HepG2 (cell line): ENCODE data around the gene AGTPBP1. TPM values are rescaled to one million over a fixed set of nuclear protein-coding genes. Genes with fewer than 3 reads are reported as not detected.

Source experiments
- DMAP1 ChIP-seq: IDR thresholded peaks from 2 replicates; pipeline ENCODE4 v1.6.1; 2016
- ELF4 ChIP-seq: sonication (generic); formaldehyde crosslinking; IDR thresholded peaks from 2 replicates; pipeline ENCODE4 v1.5.0; 2020; ENCODE audit warnings: missing genetic modification reagents, mild to moderate bottlenecking, moderate library complexity, borderline replicate concordance
- ETV6 ChIP-seq: sonication (generic); formaldehyde crosslinking; conservative IDR thresholded peaks from 2 replicates; pipeline ENCODE4 v1.4.0; 2020; ENCODE audit warnings: missing genetic modification reagents
- FIP1L1 ChIP-seq: fragments of 200-400 bp; formaldehyde crosslinking; IDR thresholded peaks from 2 replicates; pipeline ENCODE4 v1.6.1; 2018; ENCODE audit warnings: low read depth, mild to moderate bottlenecking, low read length, moderate library complexity, borderline replicate concordance; ENCODE audit not compliant: insufficient read depth
- FLYWCH1 ChIP-seq: sonication (generic); formaldehyde crosslinking; IDR thresholded peaks from 2 replicates; pipeline ENCODE4 v1.8.1; 2023; ENCODE audit warnings: mild to moderate bottlenecking, missing genetic modification reagents
- FOXA3 ChIP-seq: IDR thresholded peaks from 2 replicates; pipeline ENCODE4 v1.6.1; 2016; ENCODE audit warnings: missing genetic modification reagents, missing compliant biosample characterization
- HMG20B ChIP-seq: conservative IDR thresholded peaks from 2 replicates; pipeline ENCODE4 v1.6.1; 2016; ENCODE audit warnings: missing genetic modification reagents, missing compliant biosample characterization
- KAT8 ChIP-seq: IDR thresholded peaks from 2 replicates; pipeline ENCODE4 v1.6.1; 2016; ENCODE audit warnings: missing genetic modification reagents, missing compliant biosample characterization
- MATR3 ChIP-seq: sonication (generic); formaldehyde crosslinking; IDR thresholded peaks from 2 replicates; pipeline ENCODE4 v1.4.0; 2020; ENCODE audit warnings: missing genetic modification reagents
- MXI1 ChIP-seq: IDR thresholded peaks from 3 replicates; pipeline ENCODE4 v1.6.1; 2012; ENCODE audit warnings: low read depth, low read length, inconsistent platforms, borderline replicate concordance
- NFYB ChIP-seq: sonication (generic); formaldehyde crosslinking; IDR thresholded peaks from 2 replicates; pipeline ENCODE4 v1.4.0; 2020; ENCODE audit warnings: missing genetic modification reagents
- REL ChIP-seq: sonication (generic); formaldehyde crosslinking; conservative IDR thresholded peaks from 2 replicates; pipeline ENCODE4 v1.8.0; 2022; ENCODE audit warnings: mild to moderate bottlenecking, missing genetic modification reagents, moderate library complexity
- TEAD2 ChIP-seq: sonication (generic); formaldehyde crosslinking; IDR thresholded peaks from 2 replicates; pipeline ENCODE4 v1.9.0; 2021; ENCODE audit warnings: missing genetic modification reagents
- ZBTB8A ChIP-seq: sonication (generic); formaldehyde crosslinking; IDR thresholded peaks from 2 replicates; pipeline ENCODE4 v1.4.0; 2020; ENCODE audit warnings: mild to moderate bottlenecking, low read depth, missing genetic modification reagents, borderline replicate concordance
- ZMYM2 ChIP-seq: sonication (generic); formaldehyde crosslinking; IDR thresholded peaks from 2 replicates; pipeline ENCODE4 v1.8.0; 2022; ENCODE audit warnings: mild to moderate bottlenecking, missing genetic modification reagents
- ZNF232 ChIP-seq: sonication (generic); formaldehyde crosslinking; IDR thresholded peaks from 2 replicates; pipeline ENCODE4 v1.4.0; 2020; ENCODE audit warnings: missing genetic modification reagents, borderline replicate concordance
- ZNF3 ChIP-seq: IDR thresholded peaks from 2 replicates; pipeline ENCODE4 v1.7.0; 2017; ENCODE audit warnings: inconsistent platforms
- ZSCAN5A ChIP-seq: sonication (generic); formaldehyde crosslinking; IDR thresholded peaks from 2 replicates; pipeline ENCODE4 v1.8.0; 2022; ENCODE audit warnings: mild to moderate bottlenecking, missing genetic modification reagents, borderline replicate concordance
- ZXDC ChIP-seq: sonication (generic); formaldehyde crosslinking; IDR thresholded peaks from 2 replicates; pipeline ENCODE4 v1.5.0; 2020; ENCODE audit warnings: mild to moderate bottlenecking, missing genetic modification reagents
- polyA plus RNA-seq, 8 experiments: library from polyadenylated mRNA; depleted of rRNA in 3 of 8; stranded (reverse) in 7 of 8; unstranded in 1 of 8; fragments of >200 nt; fragmentation: Illumina TruSeq in 4 of 8; extraction: Trizol in 4 of 8; gene quantifications; 2 replicates each; pipeline versions ENCODE4 v1.2.1 to v1.2.3, GENCODE V29; 2011 to 2016; ENCODE audit warnings: low read depth in 4 of 8, missing spikeins in 1 of 8, mixed read lengths in 1 of 8; ENCODE audit not compliant: insufficient read depth in 1 of 8
- total RNA-seq, 5 experiments: library from RNA; depleted of rRNA; stranded (reverse); fragments of >200 nt; fragmentation: Illumina TruSeq; extraction: Trizol; gene quantifications; 2 replicates each; pipeline ENCODE4 v1.2.3, GENCODE V29; 2016; ENCODE audit warnings: low read depth in 1 of 5
- TF ChIP-seq, protein P1 (sequence below): sonication (generic); formaldehyde crosslinking; IDR thresholded peaks from 2 replicates; pipeline ENCODE4 v1.5.0; 2020; ENCODE audit warnings: mild to moderate bottlenecking, missing genetic modification reagents, borderline replicate concordance

Gene AGTPBP1
- total and polyA plus RNA-seq, 2 of the 13 experiments (the other 11 are each of a cell fraction or from before 2014, with no cell fraction given) = 9.7 to 22.3 TPM

DNA sequence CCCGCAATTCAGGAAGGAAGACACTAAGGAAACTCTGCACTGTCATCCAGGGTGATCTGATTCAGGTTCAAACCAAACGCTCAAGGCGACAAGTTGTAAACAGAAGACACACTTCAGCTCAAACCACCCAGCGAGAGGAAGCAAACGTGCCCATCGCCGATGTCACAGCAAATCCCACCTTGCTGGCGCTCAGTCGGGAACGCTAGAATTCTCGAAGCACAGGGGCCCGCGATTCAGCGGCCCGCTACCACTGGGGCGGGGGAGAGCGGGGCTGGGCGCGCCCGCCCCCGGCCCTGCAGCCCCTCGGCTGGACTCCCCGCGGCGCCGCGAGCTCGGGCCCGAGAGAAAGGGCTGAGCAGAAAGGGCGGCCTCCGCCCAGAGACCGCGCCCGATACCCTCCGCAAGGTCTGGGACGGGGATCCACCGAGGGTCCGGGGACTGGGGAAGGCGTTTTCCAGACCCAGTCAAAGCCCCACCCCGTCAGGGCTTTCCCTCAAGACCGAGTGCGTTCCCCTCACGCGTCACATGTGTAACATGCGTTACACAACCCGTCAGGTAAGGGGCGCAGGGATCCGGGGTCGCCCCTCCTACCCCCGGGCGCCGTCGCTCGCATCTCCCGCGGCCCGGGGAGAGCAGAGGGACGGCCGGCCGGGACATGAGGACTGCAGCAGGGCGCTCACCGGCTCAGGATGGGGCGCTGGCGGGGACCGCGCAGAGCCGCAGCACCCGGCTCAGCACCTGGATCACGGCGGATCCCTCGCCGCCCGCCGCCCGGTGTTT lies 469 bp downstream of the AGTPBP1 start (continued):
- TF ChIP-seq ZSCAN5A (CRISPR knock-in tag) (no peak), REL (CRISPR knock-in tag) (peak; percentile 53; the same call in 1 of the 2 replicates), ELF4 (CRISPR knock-in tag) (no peak), TEAD2 (CRISPR knock-in tag) (peak; percentile 38; the same call in 1 of the 2 replicates), HMG20B (CRISPR knock-in tag) (no peak), ZMYM2 (no peak), FLYWCH1 (CRISPR knock-in tag) (no peak), ZBTB8A (CRISPR knock-in tag) (peak; percentile 94), FIP1L1 (no peak; the same call in 1 of the 2 replicates), DMAP1 (CRISPR knock-in tag) (peak; percentile 50; the same call in 1 of the 2 replicates), MATR3 (CRISPR knock-in tag) (no peak), MXI1 (no peak), ETV6 (no peak), ZXDC (CRISPR knock-in tag) (peak; percentile 33; the same call in 1 of the 2 replicates), ZNF3 (CRISPR knock-in tag) (no peak), KAT8 (CRISPR knock-in tag) (no peak), ZNF232 (CRISPR knock-in tag) (peak; percentile 86; the same call in 1 of the 2 replicates), NFYB (no peak), FOXA3 (CRISPR knock-in tag) (peak; percentile 25; the same call in 1 of the 2 replicates)
- TF ChIP-seq, protein P1, sequence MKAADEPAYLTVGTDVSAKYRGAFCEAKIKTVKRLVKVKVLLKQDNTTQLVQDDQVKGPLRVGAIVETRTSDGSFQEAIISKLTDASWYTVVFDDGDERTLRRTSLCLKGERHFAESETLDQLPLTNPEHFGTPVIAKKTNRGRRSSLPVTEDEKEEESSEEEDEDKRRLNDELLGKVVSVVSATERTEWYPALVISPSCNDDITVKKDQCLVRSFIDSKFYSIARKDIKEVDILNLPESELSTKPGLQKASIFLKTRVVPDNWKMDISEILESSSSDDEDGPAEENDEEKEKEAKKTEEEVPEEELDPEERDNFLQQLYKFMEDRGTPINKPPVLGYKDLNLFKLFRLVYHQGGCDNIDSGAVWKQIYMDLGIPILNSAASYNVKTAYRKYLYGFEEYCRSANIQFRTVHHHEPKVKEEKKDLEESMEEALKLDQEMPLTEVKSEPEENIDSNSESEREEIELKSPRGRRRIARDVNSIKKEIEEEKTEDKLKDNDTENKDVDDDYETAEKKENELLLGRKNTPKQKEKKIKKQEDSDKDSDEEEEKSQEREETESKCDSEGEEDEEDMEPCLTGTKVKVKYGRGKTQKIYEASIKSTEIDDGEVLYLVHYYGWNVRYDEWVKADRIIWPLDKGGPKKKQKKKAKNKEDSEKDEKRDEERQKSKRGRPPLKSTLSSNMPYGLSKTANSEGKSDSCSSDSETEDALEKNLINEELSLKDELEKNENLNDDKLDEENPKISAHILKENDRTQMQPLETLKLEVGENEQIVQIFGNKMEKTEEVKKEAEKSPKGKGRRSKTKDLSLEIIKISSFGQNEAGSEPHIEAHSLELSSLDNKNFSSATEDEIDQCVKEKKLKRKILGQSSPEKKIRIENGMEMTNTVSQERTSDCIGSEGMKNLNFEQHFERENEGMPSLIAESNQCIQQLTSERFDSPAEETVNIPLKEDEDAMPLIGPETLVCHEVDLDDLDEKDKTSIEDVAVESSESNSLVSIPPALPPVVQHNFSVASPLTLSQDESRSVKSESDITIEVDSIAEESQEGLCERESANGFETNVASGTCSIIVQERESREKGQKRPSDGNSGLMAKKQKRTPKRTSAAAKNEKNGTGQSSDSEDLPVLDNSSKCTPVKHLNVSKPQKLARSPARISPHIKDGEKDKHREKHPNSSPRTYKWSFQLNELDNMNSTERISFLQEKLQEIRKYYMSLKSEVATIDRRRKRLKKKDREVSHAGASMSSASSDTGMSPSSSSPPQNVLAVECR = peak; percentile 82; the same call in 1 of the 2 replicates
